NCI-H446 treated with DMSO at 0.1 percent for 48 hours (cell line): ENCODE data around the gene FAM120B.

ENCODE experiments used
- DNase-seq: peaks from one replicate; lab custom pipeline; 2025; lab: John Stamatoyannopoulos, UW

FAM120B gene

GRCh38 chr6:170420791-170421776, 114.5 kb downstream of the FAM120B start:
- DNase-seq = no peak

- no peak for DNase-seq
Measured at GRCh38 chr6:170421921-170422320, 115.4 kb downstream of the FAM120B start.

DNA sequence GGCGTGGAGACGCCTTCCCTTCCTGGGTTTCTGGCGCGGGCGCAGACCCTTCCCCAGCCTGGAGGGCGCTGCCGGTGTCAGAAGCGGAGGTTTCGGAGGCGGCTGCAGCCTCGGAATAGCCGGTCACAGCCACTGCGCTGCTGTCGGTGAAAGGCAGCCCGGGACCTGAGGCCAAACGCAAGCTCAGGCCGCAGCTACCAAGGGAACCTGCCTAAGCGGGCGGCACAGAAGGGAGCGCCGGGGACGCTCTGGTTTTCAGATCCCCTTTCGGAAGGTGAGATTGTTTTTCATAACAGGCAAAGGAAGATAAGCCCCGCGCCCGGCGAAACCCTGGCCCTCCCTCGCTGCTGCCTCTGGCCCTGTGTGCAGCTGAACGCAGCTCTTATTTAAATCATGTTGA, 116.5 kb downstream of the FAM120B start:
- no peak for DNase-seq

DNA sequence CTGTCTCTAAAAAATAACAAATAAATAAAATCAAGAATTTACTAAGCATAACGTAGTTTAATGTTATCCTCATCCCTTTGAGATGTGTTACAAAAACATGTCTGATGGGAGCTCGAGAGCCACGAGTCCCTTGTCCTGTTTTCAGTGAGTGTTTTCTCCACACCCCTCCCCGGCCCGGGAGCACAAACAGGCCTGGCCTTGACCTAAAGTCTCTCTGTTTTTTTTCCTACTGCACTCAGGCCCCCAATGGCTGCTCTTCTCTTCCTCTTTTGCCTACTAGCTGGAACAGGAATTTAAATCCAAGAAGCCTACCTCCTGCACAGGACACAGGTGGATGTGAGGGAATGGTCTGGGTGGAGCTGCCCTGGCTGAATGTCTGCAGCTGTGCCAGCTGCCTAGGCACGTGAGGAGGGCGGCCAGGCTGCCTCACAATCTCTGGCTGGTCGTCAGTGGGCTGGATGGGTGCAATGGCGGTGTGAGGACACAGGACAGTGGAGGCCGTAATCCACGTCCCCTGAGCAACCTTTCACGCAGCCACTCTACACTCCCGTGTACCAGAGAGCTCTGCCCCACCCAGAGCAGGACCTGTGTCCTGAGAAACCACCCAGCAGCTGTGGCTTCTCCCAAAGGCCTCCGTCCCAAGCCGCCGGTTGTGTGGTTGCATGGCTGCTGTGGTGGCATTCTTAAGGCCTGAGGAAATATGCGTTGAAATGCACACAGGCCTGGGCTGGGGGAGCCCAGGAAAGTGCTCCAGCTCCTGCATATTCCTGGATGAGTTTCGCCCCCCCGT, 117.5 kb downstream of the FAM120B start:
- DNase-seq = no peak

DNA sequence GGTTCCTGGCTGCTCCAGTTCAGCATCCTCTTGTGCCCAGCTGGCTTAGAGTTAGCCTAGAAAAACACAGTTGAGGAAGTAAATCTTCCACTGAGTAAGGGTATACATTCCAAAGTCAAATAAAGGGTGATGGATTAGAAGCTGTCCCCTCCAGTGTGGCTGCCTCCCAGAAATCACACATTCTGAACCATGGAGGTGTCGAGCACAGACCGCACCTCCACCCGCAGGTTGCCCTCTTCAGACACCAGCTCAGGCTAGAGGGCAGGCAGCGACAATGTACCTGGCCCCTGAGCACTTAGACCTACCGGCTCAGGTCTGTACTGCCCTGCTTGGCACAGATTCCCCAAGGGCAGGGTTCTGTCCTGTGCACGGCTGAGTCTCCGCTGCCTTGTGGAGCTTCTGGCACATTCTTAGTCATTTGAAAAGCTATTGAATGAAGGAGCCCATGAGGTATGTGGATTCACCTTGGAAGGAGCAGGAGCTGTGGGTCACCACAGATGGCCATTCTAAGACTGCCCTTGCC, 118.1 kb downstream of the FAM120B start:
- DNase-seq = no peak

DNA sequence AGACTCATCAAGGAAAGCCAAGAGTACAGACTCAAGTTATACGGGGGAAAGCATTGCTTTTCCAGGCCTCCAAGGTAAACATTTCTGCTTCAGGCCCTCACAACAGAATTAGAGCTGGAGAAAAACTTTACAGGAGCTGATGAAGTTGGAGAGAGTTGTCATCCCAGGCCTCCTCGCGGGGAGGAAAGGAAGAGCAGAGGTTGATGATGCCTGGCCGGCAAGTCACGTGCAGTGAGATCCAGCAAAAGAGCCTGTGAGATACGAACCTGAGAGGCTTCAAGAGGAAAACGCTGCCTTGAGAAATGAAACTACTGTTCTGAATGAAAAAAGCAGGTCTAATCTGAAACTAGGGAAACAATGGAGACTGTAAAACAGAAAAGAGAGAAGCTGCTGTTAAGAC, 122.9 kb downstream of the FAM120B start:
- no peak for DNase-seq

DNA sequence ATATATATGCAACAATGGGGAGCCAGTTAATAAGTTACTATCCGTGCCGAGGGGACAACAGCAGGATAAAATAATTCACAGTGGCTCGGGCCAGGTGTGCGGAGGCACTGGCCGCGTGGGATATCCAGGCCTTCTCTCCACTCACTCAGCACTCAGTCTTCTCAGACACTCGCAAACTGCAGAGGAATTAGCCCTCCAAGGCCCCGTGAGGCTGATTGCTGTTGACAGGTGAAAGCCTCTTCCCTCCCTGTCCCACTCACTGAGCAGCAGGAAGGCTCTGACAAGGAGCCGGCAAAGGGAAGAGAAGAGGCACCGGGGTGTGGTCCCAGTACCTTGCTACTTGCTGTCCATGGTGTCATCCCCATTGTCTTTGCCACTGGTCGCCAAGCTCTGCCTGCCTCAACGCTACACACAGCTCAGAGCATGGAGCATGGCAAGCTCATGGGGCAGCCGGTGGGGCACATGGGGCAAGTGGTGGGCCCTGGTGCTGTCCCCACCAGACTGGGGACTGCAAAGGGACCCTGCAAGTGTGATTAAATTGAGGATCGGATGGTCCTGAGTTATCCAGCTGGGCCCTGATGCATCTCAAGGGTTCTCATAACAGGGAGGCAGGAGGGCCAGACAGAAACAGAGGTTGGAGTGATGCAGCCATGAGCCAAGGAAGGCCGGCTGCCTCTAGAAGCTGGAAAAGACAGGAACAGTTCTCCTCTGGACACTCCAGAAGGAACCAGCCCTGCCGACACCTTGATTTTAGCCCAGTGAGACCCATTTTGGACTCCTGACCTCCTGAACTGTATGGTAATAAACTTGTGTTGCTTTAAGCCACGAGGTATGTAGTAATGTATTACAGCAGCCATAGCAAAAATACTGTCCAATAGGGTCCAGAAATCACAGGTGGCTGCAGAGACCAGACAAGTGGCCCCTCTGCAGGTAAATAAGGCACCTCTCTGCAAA, 126.9 kb downstream of the FAM120B start:
- DNase-seq = no peak

DNA sequence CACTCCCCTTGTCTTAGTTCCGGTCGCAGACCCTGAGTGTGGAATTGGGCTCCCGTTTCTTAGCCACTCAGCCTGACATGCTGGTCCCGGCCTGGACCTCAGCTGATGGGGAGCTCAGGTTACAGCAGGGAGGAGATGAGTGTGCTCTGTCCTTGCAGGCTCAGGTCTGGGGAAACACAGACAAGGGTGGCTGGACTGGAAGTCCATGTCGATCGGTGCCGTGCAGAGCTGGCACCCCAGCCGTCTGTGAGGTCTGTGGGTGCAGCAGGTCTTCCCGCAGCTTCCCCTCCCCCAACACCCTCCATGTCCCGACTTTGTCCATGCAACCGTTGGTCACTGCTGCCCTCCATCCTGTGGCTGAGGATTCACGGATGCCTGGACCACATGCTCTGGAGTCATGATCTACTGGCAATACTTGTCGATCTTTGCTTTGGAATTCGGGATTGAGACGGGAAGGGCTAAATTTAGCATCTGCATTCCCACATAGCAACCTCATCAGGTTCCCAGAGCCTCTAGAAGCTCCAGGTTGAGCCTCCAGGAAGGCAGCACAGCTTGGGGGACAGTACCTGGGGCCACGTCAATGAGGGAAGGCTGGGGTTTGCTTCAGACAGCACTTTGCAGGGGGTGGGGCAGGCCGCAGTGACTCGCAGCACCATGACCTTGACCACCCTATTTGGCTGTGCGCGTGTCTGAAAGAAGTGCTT, 127.7 kb downstream of the FAM120B start:
- DNase-seq = no peak

DNA sequence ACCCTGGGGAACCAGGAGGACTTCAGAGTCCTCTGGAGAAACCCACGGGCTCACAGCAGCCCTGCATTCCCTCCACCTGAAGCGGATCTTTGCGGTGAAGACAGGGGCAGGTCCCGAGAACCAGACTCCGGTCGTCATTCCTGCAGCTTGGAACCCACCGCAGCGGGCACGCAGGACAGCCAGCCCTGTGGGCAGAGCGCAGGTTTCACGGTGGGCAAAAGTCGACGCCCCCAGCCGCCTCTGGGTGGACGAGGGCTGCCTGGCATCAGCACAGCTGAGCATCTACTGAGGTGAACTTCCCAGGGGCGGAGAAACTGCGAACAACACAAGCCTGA, 128.2 kb downstream of the FAM120B start:
- DNase-seq = no peak

DNA sequence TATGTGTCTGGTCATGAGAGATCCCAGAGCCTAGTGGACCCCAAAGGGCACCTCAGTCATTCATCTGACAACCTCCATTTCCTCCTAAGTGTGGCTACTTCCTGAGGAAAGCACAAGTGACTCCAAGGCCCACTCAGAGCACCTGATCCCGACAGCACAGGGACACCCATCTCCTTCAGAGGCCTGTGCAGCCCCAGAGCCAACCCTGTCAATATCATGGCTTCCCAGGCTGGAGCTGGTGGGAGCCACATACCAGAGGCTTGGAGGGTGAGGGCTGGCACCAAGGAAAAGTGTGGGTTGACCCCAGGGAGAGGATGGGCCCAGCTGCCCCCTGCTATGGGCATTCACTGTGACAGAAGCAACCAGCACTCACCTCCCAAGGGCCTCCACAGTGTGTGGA, 129.2 kb downstream of the FAM120B start:
- DNase-seq = no peak

GRCh38 chr6:170436209-170436809, 129.8 kb downstream of the FAM120B start:
- no peak for DNase-seq

DNA sequence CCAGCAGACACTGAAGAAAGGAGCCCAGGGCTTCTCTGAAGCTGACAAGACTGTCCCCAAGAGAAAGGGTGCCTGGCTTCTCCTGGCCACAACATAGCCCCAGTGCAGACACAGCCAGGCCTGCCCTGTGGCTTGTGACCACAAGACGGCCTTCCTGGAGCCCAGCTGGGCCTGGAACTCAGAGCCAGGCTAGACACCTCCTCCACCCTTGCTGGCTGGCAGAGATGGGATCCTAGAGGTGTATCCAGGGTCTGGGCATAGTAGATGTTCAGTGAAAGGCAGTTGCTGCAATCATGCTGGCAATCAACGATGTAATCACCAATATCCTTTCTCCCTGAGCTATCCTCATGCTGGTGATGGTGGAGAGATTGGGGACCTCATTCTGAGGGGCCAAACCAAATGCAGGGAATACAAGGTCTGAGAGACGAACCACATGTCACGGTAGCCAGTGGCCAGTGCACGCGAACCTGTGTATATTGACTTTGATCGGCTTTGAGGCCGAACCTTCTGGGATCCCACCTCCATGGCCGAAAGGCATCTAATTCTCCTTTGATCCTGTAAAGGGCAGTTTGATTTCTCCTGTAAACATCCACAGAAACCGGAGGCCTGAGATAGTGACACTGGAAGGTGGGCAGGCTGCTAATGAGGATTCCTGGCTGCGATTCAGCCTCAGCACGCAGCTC, 131.3 kb downstream of the FAM120B start:
- no peak for DNase-seq

- peak; percentile 94 for DNase-seq
Measured at GRCh38 chr6:170438402-170438753, 131.8 kb downstream of the FAM120B start.

GRCh38 chr6:170438861-170439260, 132.3 kb downstream of the FAM120B start:
- no peak for DNase-seq

- no peak for DNase-seq
Measured at GRCh38 chr6:170439366-170440361, 133.1 kb downstream of the FAM120B start.

GRCh38 chr6:170440437-170440836, 133.9 kb downstream of the FAM120B start:
- DNase-seq = no peak

GRCh38 chr6:170441316-170441715, 134.8 kb downstream of the FAM120B start:
- DNase-seq = no peak

- DNase-seq = no peak
Measured at GRCh38 chr6:170442596-170442995, 136.0 kb downstream of the FAM120B start.

DNA sequence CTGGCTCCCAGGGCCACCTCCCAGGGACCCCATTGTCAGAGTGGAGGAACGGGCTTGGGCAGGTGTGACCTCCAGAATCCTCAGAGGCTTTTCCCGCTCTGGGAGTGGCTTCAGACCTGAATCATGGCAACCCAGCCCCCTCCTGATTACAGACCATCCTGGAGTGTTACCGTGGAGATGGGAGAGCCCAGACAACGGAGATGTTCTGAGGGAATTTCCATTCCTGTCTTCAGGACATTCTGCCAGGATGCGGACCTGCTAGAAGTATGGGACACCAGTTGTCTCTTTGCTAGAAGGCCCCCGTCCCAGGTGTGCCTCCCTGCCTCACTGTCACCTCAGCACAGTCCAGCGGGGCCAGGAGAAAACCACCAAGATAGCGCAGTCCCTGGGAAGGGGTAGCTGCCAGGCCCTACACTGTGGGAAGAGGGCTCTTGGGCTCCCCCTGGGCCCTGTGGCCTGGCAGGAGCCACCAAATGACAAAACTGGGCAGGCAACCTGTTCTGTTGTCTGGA, 136.6 kb downstream of the FAM120B start:
- no peak for DNase-seq
